ENCODE measurements around the gene ADGRB3. TPM values are rescaled to one million over a fixed set of nuclear protein-coding genes. Genes with fewer than 3 reads are reported as not detected.
"Not testable (repeated sequence)": the region's sequence is repeated elsewhere in the genome, so short reads cannot be mapped to it uniquely, and the experiment has no call there.

The ADGRB3 gene
- total RNA-seq, 1 donor from 2014 or later = 2.7 TPM

GRCh38 chr6:68774843-68775242 lies 139.8 kb downstream of the ADGRB3 start:
- no peak overlapping the region for H3K27ac ChIP-seq
- no peaks in the 10 kb centered on the region for H3K9me3 ChIP-seq
- no peak for TF ChIP-seq POLR2AphosphoS5 (IDR thresholded peaks at IDR 0.05; ENCODE audit: insufficient read depth in 1 of 2, low read depth in 1 of 2)
- TF ChIP-seq CTCF (IDR thresholded peaks at IDR 0.05) = no peak
- no peak for TF ChIP-seq POLR2A (IDR thresholded peaks at IDR 0.05)
- no peak for DNase-seq (ENCODE audit: extremely low spot score in 2 of 2)
- H3K4me1 ChIP-seq = no peaks in the 10 kb centered on the region
- H3K4me3 ChIP-seq = no peak overlapping the region
- intact Hi-C loops (cut with DNase I) = no loop called here
- no peaks in the 10 kb centered on the region for H3K27me3 ChIP-seq
- H3K36me3 ChIP-seq = no peaks in the 10 kb centered on the region

GRCh38 chr6:68776354-68776753 lies 141.3 kb downstream of the ADGRB3 start:
- intact Hi-C loops (cut with DNase I) = no loop called here
- H3K27me3 ChIP-seq = no peaks in the 10 kb centered on the region
- H3K9me3 ChIP-seq = no peaks in the 10 kb centered on the region
- TF ChIP-seq POLR2A (IDR thresholded peaks at IDR 0.05) = no peak
- no peak for TF ChIP-seq CTCF (IDR thresholded peaks at IDR 0.05)
- TF ChIP-seq POLR2AphosphoS5 (IDR thresholded peaks at IDR 0.05; ENCODE audit: insufficient read depth in 1 of 2, low read depth in 1 of 2) = no peak
- no peak overlapping the region for H3K4me3 ChIP-seq
- no peak for DNase-seq (ENCODE audit: extremely low spot score in 2 of 2)
- no peaks in the 10 kb centered on the region for H3K36me3 ChIP-seq
- no peaks in the 10 kb centered on the region for H3K4me1 ChIP-seq
- no peak overlapping the region for H3K27ac ChIP-seq

- H3K4me3 ChIP-seq = no peak overlapping the region
- no peaks in the 10 kb centered on the region for H3K9me3 ChIP-seq
- no peak for DNase-seq (ENCODE audit: extremely low spot score in 2 of 2)
- H3K4me1 ChIP-seq = no peaks in the 10 kb centered on the region
- intact Hi-C loops (cut with DNase I) = no loop called here
- H3K36me3 ChIP-seq = no peaks in the 10 kb centered on the region
- no peaks in the 10 kb centered on the region for H3K27me3 ChIP-seq
- H3K27ac ChIP-seq = no peak overlapping the region
- TF ChIP-seq CTCF (IDR thresholded peaks at IDR 0.05) (no peak), POLR2A (IDR thresholded peaks at IDR 0.05) (no peak)
Measured at GRCh38 chr6:68777956-68778355, 142.9 kb downstream of the ADGRB3 start.

- no peak overlapping the region for H3K4me3 ChIP-seq
- intact Hi-C loops (cut with DNase I) = no loop called here
- no peaks in the 10 kb centered on the region for H3K27me3 ChIP-seq
- H3K9me3 ChIP-seq = no peaks in the 10 kb centered on the region
- H3K36me3 ChIP-seq = no peaks in the 10 kb centered on the region
- TF ChIP-seq POLR2AphosphoS5 (IDR thresholded peaks at IDR 0.05; ENCODE audit: insufficient read depth in 1 of 2, low read depth in 1 of 2) = no peak
- no peak for TF ChIP-seq POLR2A (IDR thresholded peaks at IDR 0.05)
- peak in 1 of 3 experiments; percentile 26 for TF ChIP-seq CTCF (IDR thresholded peaks at IDR 0.05)
- no peak for DNase-seq (ENCODE audit: extremely low spot score in 2 of 2)
- H3K27ac ChIP-seq = no peak overlapping the region
- H3K4me1 ChIP-seq = no peaks in the 10 kb centered on the region
Measured at GRCh38 chr6:68778356-68779020, 143.4 kb downstream of the ADGRB3 start.

- Histone ChIP-seq H3K36me3 (no peaks in the 10 kb centered on the region), H3K9me3 (no peaks in the 10 kb centered on the region), H3K27me3 (no peaks in the 10 kb centered on the region), H3K27ac (no peak overlapping the region), H3K4me3 (no peak overlapping the region), H3K4me1 (no peaks in the 10 kb centered on the region)
- intact Hi-C loops (cut with DNase I) = no loop called here
- no peak for DNase-seq (ENCODE audit: extremely low spot score in 2 of 2)
- TF ChIP-seq CTCF (IDR thresholded peaks at IDR 0.05) (no peak), POLR2A (IDR thresholded peaks at IDR 0.05) (no peak), POLR2AphosphoS5 (IDR thresholded peaks at IDR 0.05; ENCODE audit: insufficient read depth in 1 of 2, low read depth in 1 of 2) (no peak)
Measured at GRCh38 chr6:68779366-68779765, 144.3 kb downstream of the ADGRB3 start.

- H3K36me3 ChIP-seq; intact Hi-C loops (cut with DNase I); H3K4me1 ChIP-seq; H3K27me3 ChIP-seq; H3K9me3 ChIP-seq; DNase-seq (ENCODE audit: extremely low spot score in 2 of 2); H3K4me3 ChIP-seq; H3K27ac ChIP-seq: not testable (repeated sequence)
Measured at GRCh38 chr6:68790128-68790527, 155.0 kb downstream of the ADGRB3 start.

GRCh38 chr6:68814976-68815375 lies 179.9 kb downstream of the ADGRB3 start:
- DNase-seq (ENCODE audit: extremely low spot score in 2 of 2); H3K27me3 ChIP-seq; H3K27ac ChIP-seq; H3K4me1 ChIP-seq; H3K36me3 ChIP-seq; H3K9me3 ChIP-seq; intact Hi-C loops (cut with DNase I); H3K4me3 ChIP-seq: not testable (repeated sequence)
